ENCODE measurements around the gene CBFA2T3.
"Not testable (repeated sequence)": the region's sequence is repeated elsewhere in the genome, so short reads cannot be mapped to it uniquely, and the experiment has no call there.

CBFA2T3 gene

GRCh38 chr16:88977018-88977811 lies at the start of gene CBFA2T3:
CBFA2T3 (minus strand) TSS chr16:88977207; CDS start chr16:88976807, 400 bp downstream.
- no peak for DNase-seq

GRCh38 chr16:89026121-89026612 lies 49.2 kb upstream of the CBFA2T3 start:
- peak; percentile 58 for DNase-seq

- DNase-seq = no peak
These were observed 48.6 kb upstream of the CBFA2T3 start for GRCh38 chr16:89025636-89026035.

GRCh38 chr16:89024546-89025060 lies 47.6 kb upstream of the CBFA2T3 start:
- no peak for DNase-seq

GRCh38 chr16:89023621-89024511 lies 46.9 kb upstream of the CBFA2T3 start:
- DNase-seq = no peak

GRCh38 chr16:89023151-89023551 lies 46.1 kb upstream of the CBFA2T3 start:
- DNase-seq = no peak

GRCh38 chr16:89022051-89022836 lies 45.2 kb upstream of the CBFA2T3 start:
- no peak for DNase-seq

- DNase-seq = no peak
These were observed 44.1 kb upstream of the CBFA2T3 start for GRCh38 chr16:89020925-89021595.

GRCh38 chr16:89020068-89020924 lies 43.3 kb upstream of the CBFA2T3 start:
- peak; percentile 17 for DNase-seq

GRCh38 chr16:89019511-89019910 lies 42.5 kb upstream of the CBFA2T3 start:
- DNase-seq = no peak

GRCh38 chr16:89018282-89019158 lies 41.5 kb upstream of the CBFA2T3 start:
- DNase-seq = peak; percentile 22

- no peak for DNase-seq
These were observed 40.7 kb upstream of the CBFA2T3 start for GRCh38 chr16:89017543-89018281.

- DNase-seq = not testable (repeated sequence)
These were observed 39.6 kb upstream of the CBFA2T3 start for GRCh38 chr16:89016561-89016960.

- no peak for DNase-seq
These were observed 38.4 kb upstream of the CBFA2T3 start for GRCh38 chr16:89015271-89015859.

- no peak for DNase-seq
These were observed 37.6 kb upstream of the CBFA2T3 start for GRCh38 chr16:89014403-89015230.

- DNase-seq = no peak
These were observed 36.8 kb upstream of the CBFA2T3 start for GRCh38 chr16:89013692-89014402.

GRCh38 chr16:89013111-89013510 lies 36.1 kb upstream of the CBFA2T3 start:
- DNase-seq = no peak

Data from DMS153 (cell line).